Mucosa of descending colon (tissue), 3 donors: Measurements from ENCODE around the gene SART3. TPM values are rescaled to one million over a fixed set of nuclear protein-coding genes. Genes with fewer than 3 reads are reported as not detected.

Experiments used
- ATAC-seq: fragments of 200-7000 bp; cut with Tn5 transposase; one replicate; pipeline ENCODE4 v1.9.1; 2020; ENCODE audit warnings: mild to moderate bottlenecking, moderate library complexity
- DNase-seq, 3 donors: peaks; one replicate each; pipeline ENCODE4 v3.0.0-alpha.2; 2020
- H3K36me3 ChIP-seq: fragments of 200-600 bp; one replicate; pipeline ENCODE4 v1.8.0; 2021; ENCODE audit warnings: low read depth, mild to moderate bottlenecking
- H3K4me1 ChIP-seq: fragments of 200-600 bp; one replicate; pipeline ENCODE4 v1.8.0; 2021; ENCODE audit warnings: low read depth, mild to moderate bottlenecking
- H3K4me3 ChIP-seq: fragments of 200-600 bp; one replicate; pipeline ENCODE4 v1.8.0; 2021; ENCODE audit warnings: mild to moderate bottlenecking
- H3K9me3 ChIP-seq: fragments of 200-600 bp; one replicate; pipeline ENCODE4 v1.8.0; 2021; ENCODE audit warnings: mild to moderate bottlenecking
- intact Hi-C, 2 donors: fragments of 100-400 bp; cut with DNase I in 1 of 2; cut with micrococcal nuclease in 1 of 2; formaldehyde crosslinking; loops; one replicate each; pipeline versions ENCODE4 v1.11.0 to v1.11.1; 2022; cut with DNase I, micrococcal nuclease
- total RNA-seq, 3 donors: library from RNA; stranded (reverse); fragmentation: NEBNext Ultra II Directional in 2 of 3; extraction: Animal tissue kit (Norgen Biotek cat#: 25700) in 2 of 3; gene quantifications; one replicate each; pipeline versions ENCODE4 v1.2.1 to v1.2.4, GENCODE V29; 2021 to 2023
- TF ChIP-seq, protein P1 (sequence below): fragments of 200-600 bp; IDR thresholded peaks from one replicate; pipeline ENCODE4 v1.8.0; 2022; ENCODE audit warnings: antibody characterized with exemption, mild to moderate bottlenecking
- donor health status: DM: no; HTN: no; CAD: no; lungs with moderate emphysema.
- donor health status: DM: no; HTN: no; CAD: no.
- donor health status: DM: no; HTN: yes; CAD: no.

SART3 gene
- total RNA-seq, 3 donors from 2014 or later, result 42.0 to 47.7 (median 47.6) TPM

DNA sequence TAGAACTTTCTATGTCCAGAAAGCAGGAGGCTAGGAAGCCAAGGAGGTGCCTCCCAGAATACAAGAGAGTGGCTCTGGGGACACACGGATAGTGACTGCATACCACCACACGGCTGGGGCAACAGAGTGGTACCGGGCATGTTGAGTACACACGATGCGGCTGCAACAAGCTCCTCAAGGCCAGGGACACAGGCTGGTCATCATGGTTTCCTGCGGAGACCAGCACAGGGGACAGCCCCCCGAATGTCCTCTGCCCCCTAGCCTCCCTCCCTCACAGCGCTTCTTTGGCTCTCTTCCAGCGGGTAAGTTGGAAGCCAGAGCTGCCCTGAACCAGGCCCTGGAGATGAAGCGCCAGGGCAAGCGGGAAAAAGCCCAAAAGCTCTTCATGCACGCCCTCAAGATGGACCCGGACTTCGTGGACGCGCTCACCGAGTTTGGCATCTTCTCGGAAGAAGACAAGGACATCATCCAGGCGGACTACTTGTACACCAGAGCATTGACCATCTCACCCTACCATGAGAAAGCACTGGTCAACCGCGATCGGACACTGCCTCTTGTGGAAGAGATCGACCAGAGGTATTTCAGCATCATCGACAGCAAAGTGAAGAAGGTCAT lies 42.8 kb downstream of the SART3 start:
- no peaks in the 10 kb centered on the region for H3K4me1 ChIP-seq
- no peak for ATAC-seq
- TF ChIP-seq, protein P1, sequence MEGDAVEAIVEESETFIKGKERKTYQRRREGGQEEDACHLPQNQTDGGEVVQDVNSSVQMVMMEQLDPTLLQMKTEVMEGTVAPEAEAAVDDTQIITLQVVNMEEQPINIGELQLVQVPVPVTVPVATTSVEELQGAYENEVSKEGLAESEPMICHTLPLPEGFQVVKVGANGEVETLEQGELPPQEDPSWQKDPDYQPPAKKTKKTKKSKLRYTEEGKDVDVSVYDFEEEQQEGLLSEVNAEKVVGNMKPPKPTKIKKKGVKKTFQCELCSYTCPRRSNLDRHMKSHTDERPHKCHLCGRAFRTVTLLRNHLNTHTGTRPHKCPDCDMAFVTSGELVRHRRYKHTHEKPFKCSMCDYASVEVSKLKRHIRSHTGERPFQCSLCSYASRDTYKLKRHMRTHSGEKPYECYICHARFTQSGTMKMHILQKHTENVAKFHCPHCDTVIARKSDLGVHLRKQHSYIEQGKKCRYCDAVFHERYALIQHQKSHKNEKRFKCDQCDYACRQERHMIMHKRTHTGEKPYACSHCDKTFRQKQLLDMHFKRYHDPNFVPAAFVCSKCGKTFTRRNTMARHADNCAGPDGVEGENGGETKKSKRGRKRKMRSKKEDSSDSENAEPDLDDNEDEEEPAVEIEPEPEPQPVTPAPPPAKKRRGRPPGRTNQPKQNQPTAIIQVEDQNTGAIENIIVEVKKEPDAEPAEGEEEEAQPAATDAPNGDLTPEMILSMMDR, result no peak
- no peak for DNase-seq
- peaks cover 6% of the 10 kb centered on the region for H3K36me3 ChIP-seq
- H3K9me3 ChIP-seq, result no peaks in the 10 kb centered on the region
- intact Hi-C loops, result no loop called here
- H3K4me3 ChIP-seq, result no peak overlapping the region

GRCh38 chr12:108517288-108518100 lies 43.5 kb downstream of the SART3 start:
- Histone ChIP-seq H3K36me3 (peaks cover 4% of the 10 kb centered on the region), H3K4me3 (no peak overlapping the region), H3K9me3 (no peaks in the 10 kb centered on the region), H3K4me1 (no peaks in the 10 kb centered on the region)
- DNase-seq, result no peak
- no peak for ATAC-seq
- TF ChIP-seq, protein P1, result no peak
- intact Hi-C loops, result no loop called here

DNA sequence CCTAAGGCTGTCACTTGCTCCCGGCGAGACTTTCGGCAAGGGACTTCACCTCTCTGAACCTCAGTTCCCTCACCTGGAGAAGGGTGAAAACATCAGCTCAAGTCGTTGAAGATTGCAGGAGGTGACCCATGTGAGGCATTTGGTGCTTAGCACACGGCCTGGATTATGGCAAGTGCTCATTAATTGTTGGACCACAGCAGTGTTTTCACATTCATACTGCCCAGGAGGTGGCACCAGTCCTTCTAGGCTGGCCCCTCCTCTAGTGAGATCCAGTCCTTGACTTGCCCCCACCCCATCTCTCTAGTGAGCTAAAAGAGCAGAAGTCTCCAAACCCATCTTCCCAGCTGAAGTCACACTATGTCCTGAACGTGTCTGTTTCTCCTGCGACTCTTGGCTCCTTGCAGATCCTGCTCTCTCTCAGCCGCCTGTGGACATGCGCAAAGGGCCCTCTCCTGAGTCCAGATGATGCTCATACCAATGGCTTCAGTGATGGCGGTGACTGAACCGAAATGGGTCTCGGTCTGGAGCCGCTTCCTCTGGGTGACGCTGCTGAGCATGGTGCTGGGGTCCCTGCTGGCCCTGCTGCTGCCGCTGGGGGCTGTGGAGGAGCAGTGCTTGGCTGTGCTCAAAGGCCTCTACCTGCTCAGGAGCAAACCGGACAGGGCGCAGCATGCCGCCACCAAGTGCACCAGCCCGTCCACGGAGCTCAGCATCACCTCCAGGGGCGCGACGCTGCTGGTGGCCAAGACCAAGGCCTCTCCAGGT lies 44.3 kb downstream of the SART3 start:
- H3K9me3 ChIP-seq, result no peaks in the 10 kb centered on the region
- peaks cover 4% of the 10 kb centered on the region for H3K36me3 ChIP-seq
- intact Hi-C loops, result no loop called here
- DNase-seq, result no peak
- no peak overlapping the region for H3K4me3 ChIP-seq
- TF ChIP-seq, protein P1, result no peak
- ATAC-seq, result no peak
- H3K4me1 ChIP-seq, result peaks cover under 1% of the 10 kb centered on the region

DNA sequence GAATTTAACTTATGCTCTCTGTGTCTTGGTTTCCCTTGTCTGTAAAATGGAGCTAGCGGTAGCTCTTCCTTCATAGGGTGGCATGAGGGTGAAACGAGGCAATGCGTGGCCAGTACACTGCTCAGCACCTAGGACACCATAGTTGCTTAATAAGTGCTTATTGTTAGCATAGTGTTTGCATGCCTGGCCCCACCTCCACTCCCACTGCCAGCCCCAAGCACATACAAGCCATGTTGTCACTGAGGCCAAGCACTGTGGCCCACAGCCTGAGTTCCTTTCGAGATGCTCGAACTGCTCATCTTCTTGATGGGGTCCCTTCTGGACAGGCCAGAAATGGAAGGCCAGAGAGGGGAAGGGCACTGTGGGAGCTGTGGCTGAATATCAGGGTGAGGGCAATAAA lies 45.1 kb downstream of the SART3 start:
- intact Hi-C loops, result no loop called here
- Histone ChIP-seq H3K4me1 (peaks cover 3% of the 10 kb centered on the region), H3K9me3 (no peaks in the 10 kb centered on the region), H3K36me3 (peaks cover 4% of the 10 kb centered on the region), H3K4me3 (no peak overlapping the region)
- TF ChIP-seq, protein P1, result no peak
- no peak for ATAC-seq
- peak in 1 of 3 donors; percentile 55 for DNase-seq

GRCh38 chr12:108514973-108515814 lies 45.8 kb downstream of the SART3 start, which contains the start of gene FICD:
Gene FICD (plus strand): TSS chr12:108515277. CDS start chr12:108516973, 1,696 bp downstream.
- TF ChIP-seq, protein P1, result no peak
- peak within 1 kb of the TSS; percentile 51 for H3K4me3 ChIP-seq
- intact Hi-C loops, result no loop called here
- no peaks in the 10 kb centered on the region for H3K9me3 ChIP-seq
- peaks cover 3% of the 10 kb centered on the region for H3K4me1 ChIP-seq
- ATAC-seq, result peak; percentile 97
- peak; percentile 100 for DNase-seq
- peaks cover 4% of the 10 kb centered on the region for H3K36me3 ChIP-seq
